GM12875 (cell line): ENCODE data around the gene MSH2.

ENCODE experiments used
- H3K4me3 ChIP-seq: one replicate; pipeline ENCODE4 v1.5.1; 2011; ENCODE audit warnings: low read depth, low read length, control low read depth
- TF ChIP-seq, protein P1 (sequence below): IDR thresholded peaks from 2 replicates; pipeline ENCODE4 v1.5.1; 2011; ENCODE audit warnings: low read depth, mild to moderate bottlenecking, control low read depth, inconsistent platforms, low read length, moderate library complexity, borderline replicate concordance; ENCODE audit not compliant: insufficient read depth

The MSH2 gene

DNA sequence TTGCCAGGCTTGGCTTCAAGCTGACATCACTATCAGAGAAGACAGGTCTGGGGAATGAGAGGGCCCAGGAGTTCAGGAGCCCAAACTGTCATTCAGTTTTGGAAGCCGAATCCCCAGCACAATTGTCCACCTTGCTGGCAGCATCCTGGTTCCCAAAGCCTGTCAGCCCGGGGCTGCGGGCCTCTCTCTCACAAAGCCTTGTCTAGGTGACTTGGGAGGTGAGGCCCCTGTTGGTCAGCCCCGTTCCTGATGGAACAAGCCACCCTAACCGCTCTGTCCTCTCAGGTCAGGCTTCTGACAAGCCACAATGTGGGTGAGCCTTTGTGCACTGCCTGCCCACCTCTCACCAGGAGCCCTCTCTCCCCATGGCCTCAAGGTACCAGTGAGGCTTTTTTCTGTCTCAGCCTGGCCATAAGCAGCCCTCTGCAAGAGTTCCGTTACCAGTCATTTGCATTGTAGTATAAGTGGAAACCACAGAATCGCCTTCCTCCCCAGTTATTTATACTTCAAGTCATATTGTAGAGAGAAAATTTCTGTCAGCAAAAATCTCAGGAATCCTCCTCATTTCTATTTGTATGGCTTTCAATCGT is 100.6 kb downstream of the MSH2 start:
- H3K4me3 ChIP-seq, result no peak overlapping the region
- TF ChIP-seq, protein P1, sequence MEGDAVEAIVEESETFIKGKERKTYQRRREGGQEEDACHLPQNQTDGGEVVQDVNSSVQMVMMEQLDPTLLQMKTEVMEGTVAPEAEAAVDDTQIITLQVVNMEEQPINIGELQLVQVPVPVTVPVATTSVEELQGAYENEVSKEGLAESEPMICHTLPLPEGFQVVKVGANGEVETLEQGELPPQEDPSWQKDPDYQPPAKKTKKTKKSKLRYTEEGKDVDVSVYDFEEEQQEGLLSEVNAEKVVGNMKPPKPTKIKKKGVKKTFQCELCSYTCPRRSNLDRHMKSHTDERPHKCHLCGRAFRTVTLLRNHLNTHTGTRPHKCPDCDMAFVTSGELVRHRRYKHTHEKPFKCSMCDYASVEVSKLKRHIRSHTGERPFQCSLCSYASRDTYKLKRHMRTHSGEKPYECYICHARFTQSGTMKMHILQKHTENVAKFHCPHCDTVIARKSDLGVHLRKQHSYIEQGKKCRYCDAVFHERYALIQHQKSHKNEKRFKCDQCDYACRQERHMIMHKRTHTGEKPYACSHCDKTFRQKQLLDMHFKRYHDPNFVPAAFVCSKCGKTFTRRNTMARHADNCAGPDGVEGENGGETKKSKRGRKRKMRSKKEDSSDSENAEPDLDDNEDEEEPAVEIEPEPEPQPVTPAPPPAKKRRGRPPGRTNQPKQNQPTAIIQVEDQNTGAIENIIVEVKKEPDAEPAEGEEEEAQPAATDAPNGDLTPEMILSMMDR, result no peak

DNA sequence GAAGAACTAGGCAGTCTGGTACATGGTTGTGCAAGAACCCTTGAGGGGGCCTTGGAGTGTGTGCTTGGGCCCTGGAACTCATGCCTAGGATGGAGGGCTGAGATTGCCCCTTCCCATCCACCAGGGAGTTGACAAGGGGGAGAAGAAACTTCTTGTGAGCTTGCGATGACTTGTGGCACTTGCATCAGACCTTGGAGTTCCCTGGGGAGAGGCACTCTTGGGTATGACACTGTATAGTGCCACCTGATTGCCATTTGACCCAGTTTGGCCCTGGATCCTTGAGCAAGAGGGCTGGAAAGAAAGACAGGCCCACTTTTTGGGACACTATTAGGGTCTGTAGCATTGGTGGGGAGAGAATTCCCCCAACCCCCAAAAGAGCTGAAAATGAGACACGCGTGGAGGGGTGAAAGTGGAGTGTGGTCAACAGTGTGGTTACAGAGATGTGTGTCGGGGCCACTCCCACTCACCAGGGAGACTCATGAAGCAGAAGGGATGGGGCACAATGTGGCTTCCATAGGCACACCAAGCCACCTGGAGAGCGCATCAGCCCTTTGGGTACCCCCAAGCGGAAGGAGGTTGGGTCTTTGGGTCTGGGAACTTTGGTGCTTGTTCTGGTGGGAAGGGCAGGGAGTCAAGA is 101.3 kb downstream of the MSH2 start:
- H3K4me3 ChIP-seq, result no peak overlapping the region
- TF ChIP-seq, protein P1, result no peak

GRCh38 chr2:47506024-47506423 is 103.1 kb downstream of the MSH2 start:
- H3K4me3 ChIP-seq, result no peak overlapping the region
- TF ChIP-seq, protein P1, result no peak

DNA sequence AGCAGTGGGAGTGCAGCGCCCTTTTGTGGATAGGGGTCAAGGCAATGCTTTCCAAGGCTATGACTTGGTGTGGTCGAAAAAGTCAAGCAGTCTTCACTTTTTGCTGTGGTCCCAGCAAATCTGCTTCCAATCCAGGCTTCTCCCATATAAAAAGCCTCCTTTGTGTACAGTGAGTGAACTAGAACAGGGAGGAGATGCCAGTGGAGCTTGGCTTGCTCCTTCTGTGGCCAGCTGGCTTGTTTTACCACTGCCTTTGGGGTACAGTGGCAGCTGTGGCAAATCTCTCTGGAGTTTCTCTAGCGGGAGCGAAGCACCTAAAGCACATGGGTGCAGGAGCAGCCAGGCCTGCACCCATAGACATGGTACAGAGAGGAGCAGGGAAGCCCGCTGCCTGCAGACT is 103.5 kb downstream of the MSH2 start:
- TF ChIP-seq, protein P1, result no peak

GRCh38 chr2:47508080-47508479 is 105.1 kb downstream of the MSH2 start:
- H3K4me3 ChIP-seq, result no peak overlapping the region
- TF ChIP-seq, protein P1, result no peak

More for the DNA sequence above, 103.5 kb downstream of the MSH2 start:
- H3K4me3 ChIP-seq, result no peak overlapping the region

- TF ChIP-seq, protein P1, result no peak
- H3K4me3 ChIP-seq, result no peak overlapping the region
These were observed 105.7 kb downstream of the MSH2 start for GRCh38 chr2:47508641-47509040.

GRCh38 chr2:47509250-47509649 is 106.3 kb downstream of the MSH2 start:
- TF ChIP-seq, protein P1, result no peak
- no peak overlapping the region for H3K4me3 ChIP-seq
